Fibroblast of pulmonary artery (primary cell): ENCODE data around the gene CNTNAP2.

Experiments
- DNase-seq: peaks from one replicate; pipeline ENCODE4 v3.0.0-alpha.2; 2010; ENCODE audit warnings: low read depth
- H3K4me3 ChIP-seq: replicated peaks from 2 replicates; pipeline ENCODE4 v1.5.1; 2011; ENCODE audit warnings: low read depth, mild to moderate bottlenecking, control low read depth, low read length, moderate library complexity
- TF ChIP-seq, protein P1 (sequence below): IDR thresholded peaks from 2 replicates; pipeline ENCODE4 v1.5.1; 2011; ENCODE audit warnings: mild to moderate bottlenecking, control low read depth, low read length, inconsistent platforms; ENCODE audit errors: missing control alignments

CNTNAP2 gene

DNA sequence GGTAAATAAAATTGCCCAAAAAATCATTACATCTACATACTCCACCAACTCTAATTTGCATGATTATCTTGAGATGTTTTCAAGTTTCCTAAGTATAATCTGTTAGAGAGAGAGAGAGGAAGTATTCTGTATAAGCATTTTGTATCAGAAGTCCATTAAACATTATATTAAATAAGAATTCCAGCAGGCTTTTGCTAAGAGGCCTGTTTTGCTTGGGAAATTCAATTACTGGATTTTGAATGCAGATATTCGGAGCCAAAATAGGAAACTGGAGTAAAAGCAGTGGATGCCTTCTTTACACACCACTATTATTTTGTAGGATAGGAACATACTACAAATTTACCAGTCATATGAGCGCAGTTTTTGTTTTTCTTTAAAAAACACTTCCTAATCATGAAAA is 727.8 kb downstream of the CNTNAP2 start:
- no peak overlapping the region for H3K4me3 ChIP-seq
- no peak for DNase-seq
- TF ChIP-seq, protein P1, sequence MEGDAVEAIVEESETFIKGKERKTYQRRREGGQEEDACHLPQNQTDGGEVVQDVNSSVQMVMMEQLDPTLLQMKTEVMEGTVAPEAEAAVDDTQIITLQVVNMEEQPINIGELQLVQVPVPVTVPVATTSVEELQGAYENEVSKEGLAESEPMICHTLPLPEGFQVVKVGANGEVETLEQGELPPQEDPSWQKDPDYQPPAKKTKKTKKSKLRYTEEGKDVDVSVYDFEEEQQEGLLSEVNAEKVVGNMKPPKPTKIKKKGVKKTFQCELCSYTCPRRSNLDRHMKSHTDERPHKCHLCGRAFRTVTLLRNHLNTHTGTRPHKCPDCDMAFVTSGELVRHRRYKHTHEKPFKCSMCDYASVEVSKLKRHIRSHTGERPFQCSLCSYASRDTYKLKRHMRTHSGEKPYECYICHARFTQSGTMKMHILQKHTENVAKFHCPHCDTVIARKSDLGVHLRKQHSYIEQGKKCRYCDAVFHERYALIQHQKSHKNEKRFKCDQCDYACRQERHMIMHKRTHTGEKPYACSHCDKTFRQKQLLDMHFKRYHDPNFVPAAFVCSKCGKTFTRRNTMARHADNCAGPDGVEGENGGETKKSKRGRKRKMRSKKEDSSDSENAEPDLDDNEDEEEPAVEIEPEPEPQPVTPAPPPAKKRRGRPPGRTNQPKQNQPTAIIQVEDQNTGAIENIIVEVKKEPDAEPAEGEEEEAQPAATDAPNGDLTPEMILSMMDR: no peak

DNA sequence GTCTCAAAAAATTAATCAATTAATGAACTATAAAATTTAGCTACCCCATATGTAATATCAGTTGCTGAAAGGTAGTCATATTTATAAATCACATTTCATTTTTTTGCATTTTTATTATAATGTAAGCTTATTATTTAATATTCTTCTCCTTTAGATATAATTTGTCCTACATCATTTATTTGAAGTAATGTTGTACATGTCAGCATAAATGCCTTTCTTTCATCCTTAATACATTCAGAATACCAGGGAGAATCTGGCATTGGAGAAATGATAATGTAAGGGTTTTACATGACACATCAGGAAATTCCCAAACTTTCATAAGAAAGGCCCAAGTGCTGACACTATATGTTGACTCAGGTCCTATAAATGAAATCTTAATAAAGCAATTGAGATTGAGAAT is 742.1 kb downstream of the CNTNAP2 start:
- H3K4me3 ChIP-seq: no peak overlapping the region
- DNase-seq: no peak
- TF ChIP-seq, protein P1: no peak

DNA sequence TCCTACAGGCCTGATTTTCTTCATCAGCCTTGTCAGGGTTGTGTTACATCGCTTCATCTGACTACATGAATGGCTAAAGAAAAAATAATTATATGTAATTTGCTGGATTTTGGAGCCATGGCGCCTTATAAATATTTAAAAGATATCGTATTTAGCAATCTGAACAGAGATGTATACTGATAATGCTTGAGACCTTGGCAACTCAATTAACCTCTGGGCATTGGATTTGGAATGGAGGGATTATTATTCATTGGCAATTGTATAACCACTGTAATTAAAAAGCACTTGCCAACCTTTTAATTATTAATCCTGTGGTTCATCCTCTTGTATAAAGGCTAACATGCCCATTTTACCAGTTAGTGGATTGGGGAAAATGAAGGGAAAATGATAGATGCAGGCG is 745.1 kb downstream of the CNTNAP2 start:
- H3K4me3 ChIP-seq: no peak overlapping the region
- no peak for DNase-seq
- TF ChIP-seq, protein P1: no peak

DNA sequence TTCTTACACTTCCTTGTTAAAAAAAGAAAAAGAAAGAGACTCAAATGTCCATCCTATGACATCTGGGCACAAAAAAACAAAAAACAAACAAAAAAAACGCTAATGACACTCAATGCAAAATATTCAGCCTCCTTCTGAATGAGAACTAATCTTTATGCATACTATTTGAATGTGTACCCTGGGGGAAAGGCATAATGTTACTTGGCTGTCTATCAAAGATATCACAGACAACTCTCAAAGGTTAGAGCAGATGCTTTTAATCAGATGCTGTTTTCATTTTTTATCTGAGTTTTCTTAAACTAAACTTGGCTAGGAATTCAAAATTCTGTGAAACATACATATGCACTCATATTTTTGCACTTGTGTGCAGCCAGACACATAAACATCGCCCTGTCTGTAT is 745.8 kb downstream of the CNTNAP2 start:
- DNase-seq: no peak
- no peak overlapping the region for H3K4me3 ChIP-seq
- TF ChIP-seq, protein P1: no peak

DNA sequence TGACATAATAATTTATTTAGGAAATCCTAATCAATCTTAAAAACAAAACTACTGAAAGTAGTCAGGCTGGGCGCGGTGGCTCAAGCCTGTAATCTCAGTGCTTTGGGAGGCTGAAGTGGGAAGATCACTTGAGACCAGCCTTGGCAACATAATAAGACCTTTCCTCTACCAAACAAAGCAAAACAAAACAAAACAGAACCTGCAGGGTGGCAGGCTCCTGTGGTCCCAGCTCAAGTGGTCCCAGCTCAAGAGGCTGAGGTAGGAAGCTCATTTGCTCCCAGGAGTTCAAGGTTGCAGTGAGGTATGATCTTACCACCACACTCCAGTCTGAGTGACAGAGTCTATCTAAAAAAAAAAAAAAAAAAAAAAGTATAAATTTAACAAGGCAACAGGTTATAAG is 748.0 kb downstream of the CNTNAP2 start:
- TF ChIP-seq, protein P1: no peak
- no peak overlapping the region for H3K4me3 ChIP-seq
- DNase-seq: no peak

DNA sequence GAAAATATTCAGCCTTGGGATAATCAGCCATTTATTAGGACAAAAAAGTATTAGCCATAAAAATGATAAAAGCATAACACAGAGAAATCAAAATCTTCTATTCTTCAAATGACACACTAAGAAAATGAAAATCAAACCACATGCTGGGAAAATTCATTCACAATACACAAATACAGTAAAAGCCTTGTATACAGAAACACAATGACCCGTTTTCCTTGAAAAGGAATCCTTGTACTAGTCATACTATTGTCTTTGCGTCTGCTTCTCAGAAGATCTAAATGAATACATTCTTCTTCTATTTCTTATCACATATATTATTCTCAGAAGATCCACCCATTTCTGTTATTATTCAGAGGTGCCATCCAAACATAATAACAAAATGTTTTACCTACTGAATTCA is 749.1 kb downstream of the CNTNAP2 start:
- TF ChIP-seq, protein P1: no peak
- DNase-seq: no peak
- no peak overlapping the region for H3K4me3 ChIP-seq

DNA sequence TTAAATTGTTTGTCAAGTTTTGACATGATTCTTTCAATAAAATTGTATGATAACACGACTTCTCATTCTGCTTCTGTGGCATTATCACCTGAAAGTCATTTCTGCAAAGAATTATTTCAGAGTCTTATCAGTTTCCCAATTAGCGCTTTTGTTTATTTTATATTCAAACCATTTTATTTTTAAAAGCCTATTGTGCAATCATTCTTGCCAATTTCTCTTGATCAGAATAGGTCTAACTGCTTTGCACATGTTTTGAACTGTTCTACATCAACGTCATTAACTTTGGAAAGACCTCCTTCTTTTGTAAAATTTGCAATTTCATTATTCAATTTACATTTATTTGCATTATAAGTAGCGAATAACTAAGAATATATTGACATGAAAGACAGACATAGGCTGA is 758.1 kb downstream of the CNTNAP2 start:
- DNase-seq: no peak
- TF ChIP-seq, protein P1: no peak
- H3K4me3 ChIP-seq: no peak overlapping the region
